PFSK-1 (cell line): Measurements from ENCODE around the gene HMX1.

Experiments
- FOXP2 ChIP-seq: optimal IDR thresholded peaks from 2 replicates; pipeline ENCODE3; 2011; ENCODE audit warnings: borderline replicate concordance, control low read depth, inconsistent platforms; ENCODE audit not compliant: insufficient read depth; ENCODE audit errors: extremely low read length, extremely low read depth
- POLR2AphosphoS5 ChIP-seq: IDR thresholded peaks from 2 replicates; pipeline ENCODE4 v1.6.1; 2012; ENCODE audit warnings: low read depth, mild to moderate bottlenecking, control low read depth, low read length, moderate library complexity
- SIN3A ChIP-seq: IDR thresholded peaks from 2 replicates; pipeline ENCODE4 v1.6.1; 2012; ENCODE audit warnings: mild to moderate bottlenecking, low read length, moderate library complexity, borderline replicate concordance; ENCODE audit not compliant: insufficient read depth
- TAF1 ChIP-seq: IDR thresholded peaks from 2 replicates; pipeline ENCODE4 v1.6.1; 2012; ENCODE audit warnings: low read length, control low read depth, borderline replicate concordance; ENCODE audit not compliant: insufficient read depth
- TF ChIP-seq, protein P1 (sequence below), 2 experiments: IDR thresholded peaks; 2 replicates each; pipeline versions ENCODE4 v1.6.1 to v1.8.0; 2011 to 2012; ENCODE audit warnings: low read depth in 2 of 2, low read length in 2 of 2, control low read depth in 1 of 2, inconsistent platforms in 1 of 2, mild to moderate bottlenecking in 1 of 2, moderate library complexity in 1 of 2; ENCODE audit not compliant: insufficient read depth in 1 of 2

Gene HMX1

DNA sequence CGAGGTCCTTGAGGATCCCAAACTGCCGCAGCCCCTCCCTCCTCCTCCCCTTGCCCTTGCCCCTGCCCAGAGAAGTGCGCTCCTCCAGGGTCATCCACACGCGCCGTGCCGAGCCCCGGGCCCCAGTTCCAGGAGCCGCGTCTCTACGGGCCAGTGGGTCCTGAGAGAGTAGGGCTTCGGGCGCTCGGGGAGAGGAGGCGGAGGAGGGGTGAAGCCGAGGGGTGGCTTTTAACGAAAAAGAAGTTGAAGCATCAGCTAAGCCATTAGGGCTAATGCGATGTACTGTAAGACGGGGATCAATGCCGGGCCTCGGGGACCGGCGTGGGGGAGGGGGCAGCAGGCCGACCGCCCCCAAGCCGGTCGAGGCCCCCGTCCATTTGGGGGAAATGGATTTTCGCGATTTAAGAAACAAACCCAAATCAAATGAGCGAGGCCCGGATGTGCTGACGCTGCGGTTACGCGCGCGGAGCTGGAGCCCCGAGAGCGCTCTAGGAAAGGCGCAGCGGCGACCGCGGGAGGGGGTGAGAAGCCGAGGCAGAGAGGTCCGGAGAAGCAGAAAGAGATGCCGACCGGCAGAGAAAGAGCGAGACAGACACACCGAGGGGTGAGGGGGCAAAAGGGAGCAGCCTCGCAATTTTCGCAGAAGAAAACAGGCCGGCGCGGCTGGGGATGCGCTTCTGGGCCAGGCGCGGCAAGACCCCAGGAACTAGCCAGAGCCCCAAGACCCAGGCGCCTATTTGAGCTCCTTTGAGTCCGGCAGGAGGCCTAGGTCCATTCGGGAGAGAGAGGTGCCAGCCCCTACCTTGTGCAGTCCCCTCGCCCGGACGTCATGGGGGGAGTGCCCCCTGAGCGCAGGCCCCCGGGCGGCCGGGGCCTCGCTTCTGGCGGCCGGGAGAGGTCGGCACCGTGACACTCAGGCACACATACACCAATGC lies 13.6 kb downstream of the HMX1 start:
- TF ChIP-seq, protein P1, sequence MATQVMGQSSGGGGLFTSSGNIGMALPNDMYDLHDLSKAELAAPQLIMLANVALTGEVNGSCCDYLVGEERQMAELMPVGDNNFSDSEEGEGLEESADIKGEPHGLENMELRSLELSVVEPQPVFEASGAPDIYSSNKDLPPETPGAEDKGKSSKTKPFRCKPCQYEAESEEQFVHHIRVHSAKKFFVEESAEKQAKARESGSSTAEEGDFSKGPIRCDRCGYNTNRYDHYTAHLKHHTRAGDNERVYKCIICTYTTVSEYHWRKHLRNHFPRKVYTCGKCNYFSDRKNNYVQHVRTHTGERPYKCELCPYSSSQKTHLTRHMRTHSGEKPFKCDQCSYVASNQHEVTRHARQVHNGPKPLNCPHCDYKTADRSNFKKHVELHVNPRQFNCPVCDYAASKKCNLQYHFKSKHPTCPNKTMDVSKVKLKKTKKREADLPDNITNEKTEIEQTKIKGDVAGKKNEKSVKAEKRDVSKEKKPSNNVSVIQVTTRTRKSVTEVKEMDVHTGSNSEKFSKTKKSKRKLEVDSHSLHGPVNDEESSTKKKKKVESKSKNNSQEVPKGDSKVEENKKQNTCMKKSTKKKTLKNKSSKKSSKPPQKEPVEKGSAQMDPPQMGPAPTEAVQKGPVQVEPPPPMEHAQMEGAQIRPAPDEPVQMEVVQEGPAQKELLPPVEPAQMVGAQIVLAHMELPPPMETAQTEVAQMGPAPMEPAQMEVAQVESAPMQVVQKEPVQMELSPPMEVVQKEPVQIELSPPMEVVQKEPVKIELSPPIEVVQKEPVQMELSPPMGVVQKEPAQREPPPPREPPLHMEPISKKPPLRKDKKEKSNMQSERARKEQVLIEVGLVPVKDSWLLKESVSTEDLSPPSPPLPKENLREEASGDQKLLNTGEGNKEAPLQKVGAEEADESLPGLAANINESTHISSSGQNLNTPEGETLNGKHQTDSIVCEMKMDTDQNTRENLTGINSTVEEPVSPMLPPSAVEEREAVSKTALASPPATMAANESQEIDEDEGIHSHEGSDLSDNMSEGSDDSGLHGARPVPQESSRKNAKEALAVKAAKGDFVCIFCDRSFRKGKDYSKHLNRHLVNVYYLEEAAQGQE (IDR thresholded peaks at IDR 0.05; ENCODE audit: insufficient read depth in 1 of 2, low read depth in 2 of 2, low read length in 2 of 2): no peak
- no peak for TF ChIP-seq FOXP2
- TF ChIP-seq SIN3A: no peak
- no peak for TF ChIP-seq TAF1
- TF ChIP-seq POLR2AphosphoS5: no peak

DNA sequence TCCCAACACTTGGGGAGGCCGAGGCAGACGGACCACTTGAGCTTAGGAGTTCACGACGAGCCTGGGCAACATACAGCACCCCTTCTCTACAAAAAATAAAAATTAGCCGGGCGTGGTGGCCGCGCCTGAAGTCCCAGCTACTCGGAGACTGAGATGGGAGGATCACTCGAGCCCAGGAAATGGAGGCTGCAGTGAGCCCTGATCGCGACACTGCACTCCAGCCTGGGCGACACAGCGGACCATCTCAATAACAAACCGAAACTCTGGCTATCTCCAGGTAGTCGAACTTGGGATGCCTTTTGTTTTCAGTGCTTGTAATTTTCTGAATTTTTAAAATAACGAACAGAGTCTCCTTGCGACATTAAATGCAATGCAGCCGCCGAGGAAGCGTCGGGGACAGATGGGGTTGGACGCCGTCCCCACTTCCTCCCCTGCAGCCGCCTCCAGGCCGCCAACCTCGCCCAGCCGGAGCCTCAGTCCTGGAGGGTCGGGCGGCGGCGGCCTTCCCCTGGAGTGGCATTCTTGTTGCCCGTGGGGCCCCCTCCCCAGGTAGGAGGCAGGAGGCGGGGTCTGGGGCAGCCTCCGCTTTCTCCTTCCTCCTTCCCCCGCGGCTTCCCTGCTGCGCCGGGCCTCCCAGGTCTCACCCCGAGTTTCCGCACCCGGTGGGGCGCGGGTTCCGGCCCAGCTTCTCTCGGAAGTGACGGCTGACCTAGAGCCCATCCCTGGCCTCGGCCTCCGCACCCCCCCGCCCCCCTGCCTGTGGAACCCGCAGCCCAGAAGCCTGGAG lies 14.6 kb downstream of the HMX1 start:
- no peak for TF ChIP-seq TAF1
- no peak for TF ChIP-seq FOXP2
- no peak for TF ChIP-seq POLR2AphosphoS5
- TF ChIP-seq SIN3A: no peak
- TF ChIP-seq, protein P1 (IDR thresholded peaks at IDR 0.05; ENCODE audit: insufficient read depth in 1 of 2, low read depth in 2 of 2, low read length in 2 of 2): no peak

DNA sequence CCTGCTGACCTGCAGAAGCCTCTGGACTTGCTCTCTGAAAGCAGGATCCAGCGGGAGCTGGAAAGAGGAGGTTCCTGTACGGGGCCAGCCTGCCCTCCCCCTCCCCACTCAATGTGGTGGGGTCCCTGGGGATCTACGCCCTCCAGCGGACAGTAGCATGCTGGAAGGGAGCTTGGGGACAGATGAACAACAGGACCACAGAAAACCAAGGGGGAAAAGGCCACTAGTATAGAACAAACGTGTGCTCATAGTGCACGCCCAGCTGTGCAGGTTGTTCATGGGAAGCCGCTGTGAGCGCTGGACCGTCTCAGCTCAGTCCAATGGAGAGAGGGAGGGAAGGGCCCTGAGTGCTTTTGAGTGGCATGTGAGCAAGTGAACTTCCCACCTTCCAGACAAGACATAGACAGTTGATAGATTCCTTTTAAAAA lies 15.8 kb downstream of the HMX1 start:
- TF ChIP-seq, protein P1 (IDR thresholded peaks at IDR 0.05; ENCODE audit: insufficient read depth in 1 of 2, low read depth in 2 of 2, low read length in 2 of 2): peak in 1 of 2 experiments; percentile 71; a peak in 1 of 4 replicates
- no peak for TF ChIP-seq TAF1

DNA sequence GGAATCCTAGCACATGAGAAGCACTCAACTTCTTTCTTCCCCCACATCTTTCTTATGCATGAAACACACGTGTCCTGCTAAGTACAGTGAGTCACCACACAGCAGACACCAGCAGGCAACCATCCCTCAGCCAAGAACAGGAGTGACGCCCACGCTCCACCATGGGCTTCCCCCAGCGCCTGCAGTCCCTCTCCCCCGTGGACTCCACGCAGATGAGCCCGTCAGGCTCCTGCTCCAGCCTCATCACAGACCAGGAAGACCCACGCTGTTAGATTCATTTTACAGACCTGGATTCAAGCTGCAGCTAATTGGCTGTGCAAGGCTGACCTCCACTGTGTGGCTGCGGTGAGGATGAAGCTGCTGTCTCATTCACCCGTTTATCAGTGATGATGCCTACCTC lies 16.7 kb downstream of the HMX1 start:
- TF ChIP-seq FOXP2: no peak
- TF ChIP-seq, protein P1 (IDR thresholded peaks at IDR 0.05; ENCODE audit: insufficient read depth in 1 of 2, low read depth in 2 of 2, low read length in 2 of 2): no peak
- no peak for TF ChIP-seq POLR2AphosphoS5
- TF ChIP-seq TAF1: no peak
- no peak for TF ChIP-seq SIN3A
